DMS153 treated with DMSO at 0.1 percent for 48 hours (cell line): Measurements from ENCODE around the gene STK38L.

Experiments
- DNase-seq: peaks from one replicate; lab custom pipeline; 2025; ENCODE audit not compliant: unreplicated experiment; lab: John Stamatoyannopoulos, UW

The STK38L gene

GRCh38 chr12:27309293-27309994, 65.4 kb downstream of the STK38L start:
- no peak for DNase-seq

DNA sequence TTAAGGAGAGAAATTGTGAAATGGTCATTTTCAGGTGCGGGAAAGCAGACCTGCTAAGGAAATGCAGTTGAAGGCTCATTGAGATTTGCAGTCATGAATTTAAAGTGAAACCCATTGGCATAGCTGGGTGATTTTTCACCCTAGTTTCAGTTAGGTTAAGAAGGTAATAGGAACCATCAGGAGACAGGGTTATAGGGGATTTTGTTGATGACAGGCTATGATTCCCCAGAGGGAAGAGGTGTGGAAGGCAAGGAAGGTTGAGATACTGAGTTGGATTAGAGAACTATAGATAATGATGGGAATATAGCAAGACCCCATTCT, 65.9 kb downstream of the STK38L start:
- no peak for DNase-seq

DNA sequence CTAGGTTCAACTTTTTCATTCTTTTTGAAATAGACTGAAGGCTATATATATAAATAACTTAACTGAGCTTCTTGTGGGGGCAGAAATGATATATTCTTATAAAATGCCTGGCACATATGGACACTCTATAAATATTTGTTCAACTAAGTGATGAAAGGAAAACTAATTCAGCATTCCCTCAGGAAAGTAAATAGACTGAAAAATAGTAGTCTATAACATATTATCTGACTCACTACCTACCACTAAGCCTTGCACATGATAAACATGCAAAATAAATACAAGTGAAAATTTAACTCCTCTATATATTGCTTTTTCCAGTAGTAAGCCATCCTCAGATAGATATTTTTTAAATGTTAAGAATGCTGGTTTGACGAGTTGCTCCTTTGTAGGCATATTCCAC, 72.9 kb downstream of the STK38L start:
- DNase-seq = no peak

- no peak for DNase-seq
These were observed 75.3 kb downstream of the STK38L start for GRCh38 chr12:27319409-27319808.

- DNase-seq = no peak
These were observed 75.8 kb downstream of the STK38L start for GRCh38 chr12:27319848-27320247.

DNA sequence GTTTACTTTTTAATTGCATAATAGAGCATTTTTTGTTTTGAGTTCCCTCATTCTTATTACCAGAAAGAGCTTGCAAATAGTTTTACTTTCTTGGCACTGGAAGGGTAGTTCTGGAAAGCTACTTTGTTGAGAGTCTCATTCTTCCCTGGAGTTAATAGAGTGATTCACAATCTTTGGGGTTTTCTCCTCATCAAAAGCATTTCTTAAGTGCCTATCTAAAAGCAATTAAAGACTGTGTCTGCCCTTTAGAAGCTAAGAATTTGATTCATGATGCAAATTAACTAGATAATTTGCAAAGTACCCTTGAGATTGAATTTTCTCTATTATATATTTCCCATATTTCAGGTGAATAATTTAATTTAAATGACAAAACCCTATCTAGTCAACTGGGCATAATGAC, 80.4 kb downstream of the STK38L start:
- DNase-seq = no peak

DNA sequence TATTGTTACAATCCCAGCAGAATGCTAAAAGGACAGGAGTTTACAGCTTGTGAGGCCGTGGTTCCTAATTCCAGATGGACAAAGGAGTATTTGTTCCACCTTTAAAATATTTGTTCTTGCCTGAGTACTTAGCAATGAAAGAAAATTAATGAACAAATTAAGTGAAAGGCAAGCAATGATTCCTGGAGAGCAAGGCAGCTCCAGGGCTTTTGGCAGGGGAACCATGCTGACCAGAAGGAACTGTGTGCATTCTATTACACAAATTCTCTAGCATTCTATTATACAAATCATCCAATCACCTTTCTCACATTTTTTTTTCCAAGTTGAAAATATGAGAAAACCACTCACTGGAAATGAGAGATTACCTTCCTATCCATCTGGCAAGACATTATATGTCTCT, 86.8 kb downstream of the STK38L start:
- no peak for DNase-seq

DNA sequence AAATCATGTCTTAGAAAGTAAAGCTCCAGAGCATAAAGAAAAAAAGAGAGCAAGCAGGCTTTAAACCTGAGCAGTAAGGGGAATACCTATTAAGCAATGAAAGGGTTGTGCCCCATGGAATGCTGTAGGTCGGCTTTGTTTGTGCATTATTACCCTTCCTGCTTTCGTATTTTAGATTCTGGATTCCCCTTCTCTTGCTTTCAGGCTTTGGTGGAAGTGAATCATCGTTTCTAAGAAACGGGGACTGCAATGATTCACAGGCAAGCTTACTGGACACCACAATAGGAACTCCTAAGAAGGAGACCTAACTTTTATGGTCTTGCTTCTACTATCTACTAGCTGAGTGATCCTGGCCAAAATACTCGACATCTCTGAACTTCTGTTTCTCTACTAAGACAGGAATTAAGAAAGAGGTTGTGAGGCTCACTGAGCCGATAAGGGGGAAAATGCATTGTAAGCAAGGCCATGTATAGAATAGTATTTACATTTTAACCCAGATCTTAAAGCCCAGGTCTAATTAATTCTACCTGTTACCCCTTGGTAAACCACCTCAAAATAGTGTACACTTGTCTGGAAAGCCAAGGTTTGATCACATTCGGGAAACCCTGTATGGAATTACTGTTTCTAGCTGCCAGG, 87.3 kb downstream of the STK38L start:
- no peak for DNase-seq

- DNase-seq = no peak
These were observed 87.8 kb downstream of the STK38L start for GRCh38 chr12:27331927-27332324.

DNA sequence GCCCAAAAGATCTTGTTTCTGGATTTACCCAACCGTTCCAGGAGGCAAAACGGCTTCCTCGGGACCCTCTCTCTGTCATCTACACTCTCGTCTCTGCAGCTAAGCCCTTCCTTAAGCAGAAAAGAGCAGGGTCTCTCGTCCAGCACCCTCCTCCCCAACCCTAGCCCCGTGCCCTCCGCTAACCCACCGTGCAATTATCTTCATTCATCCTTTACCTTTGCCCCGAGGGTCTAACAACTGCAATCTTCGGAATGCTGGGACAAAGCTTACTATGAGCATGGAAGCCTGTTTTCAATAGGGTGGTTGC, 88.3 kb downstream of the STK38L start:
- DNase-seq = no peak

- peak; percentile 35 for DNase-seq
These were observed 88.8 kb downstream of the STK38L start, which contains the start of gene BMAL2 for GRCh38 chr12:27332714-27333402. Gene BMAL2, plus strand, starts transcription at chr12:27332836. Its CDS starts 237 bp downstream, at chr12:27333073.

GRCh38 chr12:27333403-27334009, 89.4 kb downstream of the STK38L start:
- DNase-seq = no peak

- DNase-seq = no peak
These were observed 90.1 kb downstream of the STK38L start for GRCh38 chr12:27334042-27334720.

DNA sequence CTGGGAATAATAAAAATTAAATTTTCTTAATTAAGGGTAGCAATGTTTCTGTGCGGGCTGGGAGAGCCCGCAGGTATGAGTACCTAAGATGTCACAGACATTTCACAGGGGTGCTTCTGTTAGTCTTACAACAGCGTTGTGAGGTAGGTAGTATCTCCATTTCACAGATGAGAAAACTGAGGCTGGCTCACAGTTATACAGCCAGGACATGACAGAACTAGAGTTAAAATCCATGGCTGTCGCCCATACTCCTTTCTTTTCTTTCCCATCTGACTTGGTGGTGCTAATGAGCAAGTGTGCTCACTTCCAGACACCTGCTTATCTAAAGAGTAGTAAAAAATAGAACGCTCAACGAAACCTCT, 90.6 kb downstream of the STK38L start:
- no peak for DNase-seq

DNA sequence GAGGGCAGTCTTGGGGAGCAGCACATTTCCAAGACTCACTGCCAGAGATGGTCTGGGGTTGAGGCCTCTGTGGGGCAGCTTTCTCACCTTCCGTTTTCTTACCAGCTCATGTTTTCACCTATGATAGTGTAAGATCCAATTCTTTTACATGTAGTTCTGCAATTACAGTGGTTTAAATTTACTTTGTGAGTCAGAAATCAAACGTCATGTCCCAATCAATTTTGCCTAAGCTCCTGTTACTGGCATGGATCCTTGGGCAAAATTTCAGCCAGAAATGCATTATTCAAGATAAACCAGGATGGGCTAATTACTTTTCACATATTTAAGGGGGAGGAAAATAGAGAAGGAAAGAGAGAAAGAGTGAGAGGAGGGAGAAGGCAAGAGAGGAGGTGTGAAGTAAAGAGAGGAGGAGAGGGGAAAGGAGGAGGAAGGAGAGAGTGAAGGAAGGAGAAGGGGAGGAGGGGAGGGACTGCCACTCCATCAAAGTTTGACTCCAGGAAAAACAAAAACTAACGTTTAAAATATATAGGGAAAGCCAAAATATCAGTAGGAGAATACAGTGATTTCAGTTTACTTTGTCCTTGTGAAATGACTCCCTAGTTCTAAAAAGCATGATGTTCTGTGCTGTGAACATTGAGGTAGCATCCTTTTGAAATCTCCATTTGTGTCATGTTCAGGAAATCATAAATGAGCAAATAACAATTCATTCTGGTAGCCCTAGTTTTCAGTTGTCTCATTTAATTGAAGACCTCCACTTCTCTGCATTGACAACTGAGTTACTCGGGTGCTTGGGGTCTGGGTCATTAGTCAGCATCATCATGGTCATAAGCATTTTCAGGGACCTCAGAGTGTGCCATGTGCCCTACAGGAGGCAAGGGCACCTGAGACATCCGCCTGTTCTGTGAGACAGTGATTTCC, 91.5 kb downstream of the STK38L start:
- DNase-seq = no peak

DNA sequence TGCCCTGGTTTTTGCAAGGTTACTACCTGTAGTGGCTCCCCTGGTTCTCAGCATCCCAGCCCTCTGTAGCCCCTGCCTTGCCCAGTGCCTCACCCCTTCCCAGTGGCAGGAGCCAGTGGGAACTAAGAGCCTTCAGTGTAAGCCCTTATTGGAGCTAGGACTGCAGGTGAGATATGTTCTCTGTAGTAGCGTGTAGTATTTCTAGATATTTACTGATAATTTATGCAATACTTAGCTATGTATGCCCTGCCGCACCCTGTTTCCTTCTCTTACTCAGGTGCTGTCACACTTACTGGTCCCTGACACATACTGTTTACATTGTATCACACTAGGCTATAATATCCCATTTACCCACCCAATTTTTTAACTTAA, 92.2 kb downstream of the STK38L start:
- DNase-seq = no peak

GRCh38 chr12:27337376-27337775, 93.3 kb downstream of the STK38L start:
- DNase-seq = no peak

GRCh38 chr12:27338473-27338872, 94.4 kb downstream of the STK38L start:
- DNase-seq = no peak

- no peak for DNase-seq
These were observed 96.9 kb downstream of the STK38L start for GRCh38 chr12:27340971-27341370.

DNA sequence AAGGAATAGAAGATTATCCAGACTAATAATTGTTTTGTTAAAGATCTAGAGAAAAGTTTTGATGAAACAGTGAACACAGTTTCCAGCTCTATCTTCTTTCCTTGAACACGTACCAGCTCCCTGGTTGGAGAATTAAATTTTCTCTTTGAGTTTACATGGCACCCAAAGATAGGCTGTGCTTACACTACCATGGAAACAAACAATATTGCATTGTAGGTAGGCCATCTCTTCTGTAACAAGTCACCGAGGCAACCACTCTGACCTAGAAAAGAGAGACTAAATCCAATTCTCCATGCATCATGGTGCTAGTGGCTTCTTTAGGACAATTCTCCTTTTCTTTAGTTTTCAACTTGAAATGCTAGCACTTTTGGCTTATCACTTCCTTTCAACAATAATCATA, 98.5 kb downstream of the STK38L start:
- DNase-seq = no peak
